KMS-11 (cell line): ENCODE data around the gene HMX1.

Experiments used
- H2AFZ ChIP-seq: fragments of 200-600 bp; sonication (generic); 2 replicates; pipeline ENCODE4 v1.6.1; 2016; ENCODE audit warnings: antibody characterized with exemption, mixed run types, low read depth
- H3K27ac ChIP-seq: fragments of 200-600 bp; sonication (generic); 2 replicates; pipeline ENCODE4 v1.6.1; 2016; ENCODE audit warnings: mild to moderate bottlenecking, mixed run types
- H3K27me3 ChIP-seq: fragments of 200-600 bp; sonication (generic); 2 replicates; pipeline ENCODE4 v1.6.1; 2017; ENCODE audit warnings: mild to moderate bottlenecking, low read depth, mixed run types, moderate library complexity; ENCODE audit not compliant: insufficient read depth
- H3K36me3 ChIP-seq: fragments of 200-600 bp; sonication (generic); 2 replicates; pipeline ENCODE4 v1.6.1; 2017; ENCODE audit warnings: mild to moderate bottlenecking, mixed run types; ENCODE audit not compliant: insufficient read depth
- H3K4me1 ChIP-seq: fragments of 200-600 bp; sonication (generic); 2 replicates; pipeline ENCODE4 v1.6.1; 2016; ENCODE audit warnings: mild to moderate bottlenecking, low read depth, mixed run types; ENCODE audit not compliant: poor library complexity, severe bottlenecking
- H3K4me2 ChIP-seq: fragments of 200-600 bp; sonication (generic); 2 replicates; pipeline ENCODE4 v1.7.0; 2016; ENCODE audit warnings: mild to moderate bottlenecking, mixed run types
- H3K4me3 ChIP-seq: fragments of 200-600 bp; sonication (generic); IDR thresholded peaks from 2 replicates; pipeline ENCODE4 v1.6.1; 2017; ENCODE audit warnings: low read depth, low read length, mixed read lengths; ENCODE audit not compliant: insufficient read depth
- H3K79me2 ChIP-seq: fragments of 200-600 bp; sonication (generic); 2 replicates; pipeline ENCODE4 v1.6.1; 2016; ENCODE audit warnings: low read depth, mixed run types; ENCODE audit not compliant: insufficient read depth
- H3K9ac ChIP-seq: fragments of 200-600 bp; sonication (generic); 2 replicates; pipeline ENCODE4 v1.6.1; 2016; ENCODE audit warnings: mild to moderate bottlenecking, mixed run types
- H4K20me1 ChIP-seq: fragments of 200-600 bp; sonication (generic); 2 replicates; pipeline ENCODE4 v1.6.1; 2016; ENCODE audit warnings: mild to moderate bottlenecking, mixed run types; ENCODE audit not compliant: insufficient read depth
- TF ChIP-seq, protein P1 (sequence below): fragments of 200-600 bp; sonication (generic); conservative IDR thresholded peaks from 2 replicates; pipeline ENCODE4 v1.6.1; 2017; ENCODE audit warnings: low read depth, mild to moderate bottlenecking, antibody characterized with exemption, low read length, moderate library complexity, mixed read lengths

HMX1 gene

DNA sequence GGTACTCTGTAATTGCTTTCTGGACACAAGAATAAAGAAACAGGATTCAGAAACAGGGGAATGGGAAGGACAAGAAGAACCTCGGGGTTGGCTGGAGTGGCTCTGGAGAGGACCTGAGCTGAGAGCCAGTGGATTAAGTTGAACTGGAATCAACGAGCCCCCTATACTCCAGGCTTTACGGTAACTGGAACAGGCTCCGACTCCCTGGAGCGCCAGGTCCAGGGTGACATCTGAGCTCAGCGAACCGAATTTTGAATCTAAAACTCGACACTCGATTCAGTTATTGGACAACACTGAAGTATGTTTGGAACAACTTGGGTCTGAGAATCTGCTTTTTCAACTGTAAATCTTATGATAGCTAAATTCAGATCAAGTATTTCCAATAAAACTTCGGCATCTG is 23.9 kb downstream of the HMX1 start:
- no peaks in the 10 kb centered on the region for H3K27me3 ChIP-seq
- no peak overlapping the region for H2AFZ ChIP-seq
- TF ChIP-seq, protein P1, sequence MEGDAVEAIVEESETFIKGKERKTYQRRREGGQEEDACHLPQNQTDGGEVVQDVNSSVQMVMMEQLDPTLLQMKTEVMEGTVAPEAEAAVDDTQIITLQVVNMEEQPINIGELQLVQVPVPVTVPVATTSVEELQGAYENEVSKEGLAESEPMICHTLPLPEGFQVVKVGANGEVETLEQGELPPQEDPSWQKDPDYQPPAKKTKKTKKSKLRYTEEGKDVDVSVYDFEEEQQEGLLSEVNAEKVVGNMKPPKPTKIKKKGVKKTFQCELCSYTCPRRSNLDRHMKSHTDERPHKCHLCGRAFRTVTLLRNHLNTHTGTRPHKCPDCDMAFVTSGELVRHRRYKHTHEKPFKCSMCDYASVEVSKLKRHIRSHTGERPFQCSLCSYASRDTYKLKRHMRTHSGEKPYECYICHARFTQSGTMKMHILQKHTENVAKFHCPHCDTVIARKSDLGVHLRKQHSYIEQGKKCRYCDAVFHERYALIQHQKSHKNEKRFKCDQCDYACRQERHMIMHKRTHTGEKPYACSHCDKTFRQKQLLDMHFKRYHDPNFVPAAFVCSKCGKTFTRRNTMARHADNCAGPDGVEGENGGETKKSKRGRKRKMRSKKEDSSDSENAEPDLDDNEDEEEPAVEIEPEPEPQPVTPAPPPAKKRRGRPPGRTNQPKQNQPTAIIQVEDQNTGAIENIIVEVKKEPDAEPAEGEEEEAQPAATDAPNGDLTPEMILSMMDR = no peak
- H3K9ac ChIP-seq = no peak overlapping the region
- no peak overlapping the region for H3K27ac ChIP-seq
- H3K4me1 ChIP-seq = no peaks in the 10 kb centered on the region
- H3K79me2 ChIP-seq = no peaks in the 10 kb centered on the region
- no peak overlapping the region for H3K4me3 ChIP-seq
- no peaks in the 10 kb centered on the region for H3K36me3 ChIP-seq
- no peaks in the 10 kb centered on the region for H4K20me1 ChIP-seq
- H3K4me2 ChIP-seq = no peak overlapping the region

DNA sequence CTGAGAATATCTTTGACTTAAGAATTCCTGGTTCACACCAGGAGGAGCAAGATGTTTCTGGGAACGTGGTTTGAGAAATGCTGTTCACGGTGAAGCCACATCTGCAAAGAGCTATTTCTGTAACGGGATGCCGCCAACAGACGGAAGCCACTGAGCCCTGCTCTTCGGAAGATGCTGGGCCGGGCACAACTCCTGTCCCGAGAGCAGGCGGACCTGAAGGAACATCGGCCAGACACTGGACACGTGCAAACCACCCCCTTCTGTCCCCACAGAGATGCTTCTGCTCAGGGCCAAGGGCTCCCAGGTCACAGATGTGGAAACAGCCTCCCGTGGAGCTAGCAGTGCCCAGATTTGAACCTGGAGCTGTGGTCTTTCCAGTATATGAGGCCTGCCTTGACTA is 24.3 kb downstream of the HMX1 start:
- Histone ChIP-seq H3K4me3 (no peak overlapping the region), H3K4me1 (no peaks in the 10 kb centered on the region)
- TF ChIP-seq, protein P1 = no peak

DNA sequence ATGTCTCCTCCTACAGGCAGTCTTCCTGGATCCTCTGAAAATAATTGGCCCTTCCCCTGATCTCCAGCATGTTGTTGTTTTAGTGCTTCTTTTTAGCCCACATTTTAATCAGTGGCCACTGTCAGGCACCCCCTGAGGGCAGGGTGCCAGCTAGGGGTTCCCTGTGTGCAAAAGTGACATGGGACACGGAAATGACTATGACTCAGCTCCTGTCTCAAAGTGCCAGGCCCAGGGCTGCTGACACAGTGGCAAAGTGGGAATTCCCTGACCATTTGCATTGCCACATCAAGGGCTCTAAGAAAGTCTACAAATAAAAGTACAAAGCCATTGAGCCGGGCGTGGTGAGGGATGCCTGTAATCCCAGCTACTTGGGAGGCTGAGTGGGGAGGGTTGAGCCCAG is 24.8 kb downstream of the HMX1 start:
- Histone ChIP-seq H3K27ac (no peak overlapping the region), H3K36me3 (no peaks in the 10 kb centered on the region), H3K79me2 (no peaks in the 10 kb centered on the region), H3K4me3 (no peak overlapping the region), H3K4me1 (no peaks in the 10 kb centered on the region), H3K9ac (no peak overlapping the region), H4K20me1 (no peaks in the 10 kb centered on the region), H2AFZ (no peak overlapping the region), H3K4me2 (no peak overlapping the region), H3K27me3 (no peaks in the 10 kb centered on the region)
- TF ChIP-seq, protein P1 = no peak

More for the DNA sequence above, 24.3 kb downstream of the HMX1 start:
- Histone ChIP-seq H4K20me1 (no peaks in the 10 kb centered on the region), H3K27me3 (no peaks in the 10 kb centered on the region), H3K9ac (no peak overlapping the region), H2AFZ (no peak overlapping the region), H3K79me2 (no peaks in the 10 kb centered on the region), H3K36me3 (no peaks in the 10 kb centered on the region), H3K27ac (no peak overlapping the region), H3K4me2 (no peak overlapping the region)

DNA sequence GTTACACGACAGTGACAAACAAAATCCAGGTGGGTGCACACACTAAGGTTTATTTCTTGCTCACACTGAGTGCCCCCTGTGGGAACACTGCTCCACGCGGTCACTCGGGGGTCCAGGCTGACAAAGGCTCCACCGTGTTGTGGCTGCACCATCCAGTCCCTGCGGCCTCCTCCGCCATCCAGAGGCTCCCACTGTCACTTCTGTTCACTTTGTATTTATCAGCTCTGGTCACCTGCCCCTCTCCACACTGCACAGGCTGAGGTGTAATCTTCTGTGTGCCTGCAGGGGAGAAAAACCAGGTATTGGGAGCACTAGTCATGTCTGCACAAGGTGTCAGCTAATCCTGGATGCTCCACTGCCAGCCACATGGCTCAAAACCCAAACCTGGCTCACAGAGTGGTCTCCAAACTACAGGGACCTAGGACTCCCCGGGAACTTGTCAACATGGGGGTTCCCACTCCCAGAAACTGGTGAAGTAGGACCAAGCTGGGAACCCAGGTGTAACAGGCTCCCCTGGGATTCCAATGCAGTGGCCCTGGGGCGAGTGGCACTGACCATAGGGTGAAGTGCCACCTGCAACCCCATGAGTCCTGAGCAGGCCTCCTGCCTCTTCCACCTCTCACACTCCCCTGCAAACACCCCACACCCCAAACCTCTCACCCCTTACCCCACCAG is 25.5 kb downstream of the HMX1 start:
- no peak overlapping the region for H3K4me2 ChIP-seq

More for the DNA sequence above, 25.5 kb downstream of the HMX1 start:
- Histone ChIP-seq H3K27me3 (no peaks in the 10 kb centered on the region), H3K4me3 (no peak overlapping the region), H3K36me3 (no peaks in the 10 kb centered on the region), H3K4me1 (no peaks in the 10 kb centered on the region), H4K20me1 (no peaks in the 10 kb centered on the region), H2AFZ (no peak overlapping the region), H3K79me2 (no peaks in the 10 kb centered on the region), H3K9ac (no peak overlapping the region), H3K27ac (no peak overlapping the region)
- TF ChIP-seq, protein P1 = no peak
